Measurements from ENCODE around the gene ARHGAP27.

The ARHGAP27 gene

DNA sequence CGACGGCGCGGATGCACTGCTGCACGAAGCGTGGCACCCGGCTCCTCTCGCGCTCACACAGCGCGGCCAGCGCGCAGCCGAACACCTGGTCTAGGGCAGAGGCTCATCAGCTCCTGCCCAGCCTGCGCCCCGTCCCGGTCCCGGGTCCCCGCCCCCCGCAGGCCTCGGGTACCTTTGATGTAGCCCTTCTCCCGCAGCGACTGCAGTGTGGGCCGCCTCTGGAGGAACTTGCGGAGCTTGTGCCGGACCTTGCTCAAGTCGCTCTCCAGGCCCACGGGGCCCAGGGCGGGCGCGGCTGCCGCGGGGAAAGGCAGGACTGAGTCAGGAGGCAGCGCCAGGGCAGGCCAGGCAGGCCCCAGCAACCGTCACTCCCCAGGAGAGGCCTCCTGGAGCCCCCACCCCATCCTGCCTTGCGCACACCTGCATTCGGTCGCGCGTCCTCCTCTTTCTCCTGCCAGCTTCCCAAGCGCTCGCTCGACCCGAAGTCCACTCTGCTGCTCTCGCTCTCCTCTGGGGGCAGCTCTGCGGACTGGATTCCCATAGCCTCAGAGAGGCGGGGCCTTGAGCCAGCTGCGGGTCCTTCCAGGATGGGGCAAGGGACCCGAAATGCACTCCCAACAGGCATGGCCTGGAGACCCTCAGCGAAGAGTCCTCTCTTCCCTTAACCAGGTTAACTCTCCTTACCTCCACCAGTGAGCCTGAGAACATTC lies 36.0 kb downstream of the ARHGAP27 start:
- DNase-seq (ENCODE audit: low spot score) = no peak
- TF ChIP-seq, protein P1, sequence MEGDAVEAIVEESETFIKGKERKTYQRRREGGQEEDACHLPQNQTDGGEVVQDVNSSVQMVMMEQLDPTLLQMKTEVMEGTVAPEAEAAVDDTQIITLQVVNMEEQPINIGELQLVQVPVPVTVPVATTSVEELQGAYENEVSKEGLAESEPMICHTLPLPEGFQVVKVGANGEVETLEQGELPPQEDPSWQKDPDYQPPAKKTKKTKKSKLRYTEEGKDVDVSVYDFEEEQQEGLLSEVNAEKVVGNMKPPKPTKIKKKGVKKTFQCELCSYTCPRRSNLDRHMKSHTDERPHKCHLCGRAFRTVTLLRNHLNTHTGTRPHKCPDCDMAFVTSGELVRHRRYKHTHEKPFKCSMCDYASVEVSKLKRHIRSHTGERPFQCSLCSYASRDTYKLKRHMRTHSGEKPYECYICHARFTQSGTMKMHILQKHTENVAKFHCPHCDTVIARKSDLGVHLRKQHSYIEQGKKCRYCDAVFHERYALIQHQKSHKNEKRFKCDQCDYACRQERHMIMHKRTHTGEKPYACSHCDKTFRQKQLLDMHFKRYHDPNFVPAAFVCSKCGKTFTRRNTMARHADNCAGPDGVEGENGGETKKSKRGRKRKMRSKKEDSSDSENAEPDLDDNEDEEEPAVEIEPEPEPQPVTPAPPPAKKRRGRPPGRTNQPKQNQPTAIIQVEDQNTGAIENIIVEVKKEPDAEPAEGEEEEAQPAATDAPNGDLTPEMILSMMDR (IDR thresholded peaks at IDR 0.05; ENCODE audit: extremely low read depth, insufficient read depth, missing control alignments) = no peak
- in situ Hi-C loops (cut with MboI; ENCODE audit: low pct_unique_long_range_greater_than_20kb, low sequenced_read_pairs, unreplicated experiment) = no loop called here

DNA sequence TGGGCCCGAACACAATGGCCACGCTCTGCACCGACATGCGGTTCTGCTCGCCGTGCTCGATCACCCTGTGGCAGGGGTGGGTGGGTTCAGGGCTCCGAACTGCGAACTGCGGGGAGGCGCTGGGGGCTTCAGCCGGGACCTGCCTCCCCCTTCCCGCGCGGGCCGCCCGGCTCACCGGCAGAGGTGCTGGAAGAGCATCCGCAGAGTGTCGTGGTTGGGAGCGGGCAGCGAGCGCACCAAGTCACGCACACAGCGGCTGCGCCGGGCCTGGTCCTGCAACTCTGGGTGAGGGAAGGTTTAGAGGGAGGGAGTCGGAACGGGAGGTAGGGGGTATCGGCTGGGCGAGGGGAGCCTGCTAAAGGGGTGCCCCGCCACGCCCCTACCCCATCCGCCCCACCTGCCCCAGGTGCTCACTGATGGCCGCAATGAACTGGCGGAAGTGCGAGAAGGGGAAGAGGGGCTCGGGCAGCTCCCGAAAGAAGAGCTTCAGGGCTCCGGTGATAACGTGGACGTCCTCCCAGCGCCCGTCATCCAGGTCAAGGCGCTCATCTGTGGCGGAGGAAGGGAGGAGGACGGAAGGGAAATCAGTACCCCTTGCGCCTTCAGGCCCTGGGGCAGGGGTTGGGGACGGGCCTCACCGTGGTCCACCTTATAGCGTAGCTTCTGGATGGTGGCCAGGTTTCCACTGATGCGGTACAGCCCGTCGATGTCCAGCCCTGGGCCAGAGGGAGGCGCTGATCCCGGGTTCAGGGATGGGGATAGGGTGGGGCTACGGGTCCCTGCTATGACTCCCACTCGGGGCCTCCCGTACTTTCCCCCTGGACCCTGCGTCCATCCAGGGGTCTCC lies 36.9 kb downstream of the ARHGAP27 start:
- in situ Hi-C loops (cut with MboI; ENCODE audit: low pct_unique_long_range_greater_than_20kb, low sequenced_read_pairs, unreplicated experiment) = no loop called here
- no peak for DNase-seq (ENCODE audit: low spot score)
- TF ChIP-seq, protein P1 (IDR thresholded peaks at IDR 0.05; ENCODE audit: extremely low read depth, insufficient read depth, missing control alignments) = no peak

DNA sequence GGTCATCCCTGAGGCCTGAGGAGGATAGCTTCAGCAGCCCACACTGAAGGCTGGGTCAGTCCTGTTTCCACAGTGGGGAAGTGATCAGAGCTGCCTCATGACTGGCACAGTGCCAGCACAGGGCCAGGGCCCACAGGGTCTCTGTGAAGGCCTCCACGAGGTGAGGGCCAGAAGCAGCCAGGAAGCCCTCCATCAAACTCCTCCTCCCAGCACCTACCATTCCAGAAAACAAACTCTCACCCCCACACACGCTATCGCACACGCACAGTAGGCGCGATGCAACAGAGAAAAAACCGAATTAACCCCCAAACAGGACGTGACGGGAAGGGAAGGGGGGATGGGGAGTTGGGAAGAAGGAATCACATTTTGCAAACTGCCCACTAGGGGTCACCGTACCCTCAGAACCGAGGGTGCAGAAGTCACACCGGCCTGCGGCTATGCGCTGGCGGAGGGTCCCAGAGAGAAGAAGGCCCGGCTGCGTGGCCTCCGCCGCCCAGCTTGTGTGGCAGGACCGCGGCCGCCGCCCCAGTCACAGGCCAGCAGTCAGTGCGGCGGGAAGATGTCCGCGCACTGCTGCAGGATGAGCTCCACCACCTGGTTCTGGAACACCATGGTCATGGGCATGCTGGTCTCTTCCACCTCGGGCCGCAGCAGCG lies 37.6 kb downstream of the ARHGAP27 start:
- DNase-seq (ENCODE audit: low spot score) = peak; percentile 82
- in situ Hi-C loops (cut with MboI; ENCODE audit: low pct_unique_long_range_greater_than_20kb, low sequenced_read_pairs, unreplicated experiment) = no loop called here
- TF ChIP-seq, protein P1 (IDR thresholded peaks at IDR 0.05; ENCODE audit: extremely low read depth, insufficient read depth, missing control alignments) = peak; percentile 62

DNA sequence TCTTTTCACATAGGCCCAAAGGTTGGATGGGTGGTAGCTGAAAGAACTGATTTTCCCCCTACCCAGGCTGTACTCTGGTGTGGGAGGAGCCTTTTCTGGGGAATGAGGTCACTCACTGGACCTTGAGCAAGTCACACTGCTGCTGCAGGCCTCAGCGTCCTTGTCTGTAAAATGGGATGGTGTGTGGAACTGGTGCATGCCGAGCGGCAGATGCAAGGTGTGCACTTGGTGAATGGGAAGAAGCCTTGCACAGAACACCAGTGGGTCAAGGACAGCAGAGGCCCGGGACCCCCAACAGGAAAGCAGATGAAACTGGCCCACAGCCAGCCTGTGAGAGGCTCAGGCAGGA lies 38.1 kb downstream of the ARHGAP27 start:
- TF ChIP-seq, protein P1 (IDR thresholded peaks at IDR 0.05; ENCODE audit: extremely low read depth, insufficient read depth, missing control alignments) = no peak
- in situ Hi-C loops (cut with MboI; ENCODE audit: low pct_unique_long_range_greater_than_20kb, low sequenced_read_pairs, unreplicated experiment) = no loop called here

DNA sequence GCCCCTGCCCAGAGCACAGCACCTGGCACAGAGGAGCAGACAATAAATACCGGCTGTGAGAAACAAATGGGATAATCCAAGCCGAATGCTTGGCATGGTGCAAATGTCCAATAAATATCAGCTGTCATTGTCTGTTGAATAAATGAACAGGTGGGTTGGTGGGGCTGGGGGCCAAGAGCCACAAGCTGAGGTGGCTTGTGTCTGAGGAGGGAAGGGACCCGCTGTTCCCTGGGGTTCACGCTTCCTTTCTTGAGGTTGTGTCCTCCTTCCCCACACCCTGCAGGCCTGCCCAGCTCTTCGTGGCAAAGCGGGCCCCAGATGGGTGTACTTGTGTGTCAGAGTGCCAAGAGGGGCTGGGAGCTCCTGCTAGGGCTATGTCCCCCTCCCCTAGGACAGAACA lies 38.6 kb downstream of the ARHGAP27 start:
- no peak for DNase-seq (ENCODE audit: low spot score)
- in situ Hi-C loops (cut with MboI; ENCODE audit: low pct_unique_long_range_greater_than_20kb, low sequenced_read_pairs, unreplicated experiment) = no loop called here
- TF ChIP-seq, protein P1 (IDR thresholded peaks at IDR 0.05; ENCODE audit: extremely low read depth, insufficient read depth, missing control alignments) = no peak

More for the DNA sequence above, 38.1 kb downstream of the ARHGAP27 start:
- DNase-seq (ENCODE audit: low spot score) = no peak

DNA sequence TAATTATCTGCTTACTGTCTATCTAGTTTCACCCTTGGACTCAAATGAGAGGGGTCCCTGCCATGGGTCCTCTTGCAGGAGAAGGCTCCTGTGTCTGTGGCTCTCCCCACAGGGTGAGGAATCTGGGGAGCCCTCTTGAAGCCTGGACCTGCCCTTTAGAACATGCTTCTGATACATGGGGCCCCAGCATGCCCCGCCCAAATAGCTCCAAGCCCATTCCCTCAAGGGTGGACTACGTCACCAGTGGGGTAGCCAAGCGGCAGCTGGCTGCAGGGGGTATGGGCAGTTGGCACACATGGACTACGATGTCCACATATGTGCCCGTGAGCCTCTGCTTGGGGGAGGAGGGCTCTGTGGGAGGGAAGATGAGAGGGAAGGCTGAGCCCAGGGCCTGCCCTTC lies 39.3 kb downstream of the ARHGAP27 start:
- no peak for DNase-seq (ENCODE audit: low spot score)
- TF ChIP-seq, protein P1 (IDR thresholded peaks at IDR 0.05; ENCODE audit: extremely low read depth, insufficient read depth, missing control alignments) = no peak
- in situ Hi-C loops (cut with MboI; ENCODE audit: low pct_unique_long_range_greater_than_20kb, low sequenced_read_pairs, unreplicated experiment) = no loop called here
